GM21367 (cell line): ENCODE results near the gene DIS3.
"Not testable (repeated sequence)": the region's sequence is repeated elsewhere in the genome, so short reads cannot be mapped to it uniquely, and the experiment has no call there.

Source experiments
- ATAC-seq: cut with Tn5 transposase; IDR thresholded peaks from one replicate; pipeline ENCODE4 v1.9.1; 2021; ENCODE audit not compliant: unreplicated experiment

DIS3 gene

GRCh38 chr13:72781451-72782439 is at the start of gene DIS3, which contains the start of gene PIBF1:
Gene DIS3 (minus strand): TSS chr13:72781900. CDS start chr13:72781832, 68 bp downstream.
Gene PIBF1 (plus strand): TSS chr13:72782133. CDS start chr13:72783470, 1,337 bp downstream.
- ATAC-seq: peak; percentile 98

- no peak for ATAC-seq
Measured at GRCh38 chr13:72823724-72824123, 42.0 kb upstream of the DIS3 start.

GRCh38 chr13:72823081-72823480 is 41.4 kb upstream of the DIS3 start:
- ATAC-seq: no peak

GRCh38 chr13:72820898-72821279 is 39.2 kb upstream of the DIS3 start:
- ATAC-seq: no peak

- ATAC-seq: no peak
Measured at GRCh38 chr13:72820156-72820897, 38.6 kb upstream of the DIS3 start.

GRCh38 chr13:72808917-72809500 is 27.3 kb upstream of the DIS3 start:
- ATAC-seq: no peak

GRCh38 chr13:72806514-72806913 is 24.8 kb upstream of the DIS3 start:
- ATAC-seq: not testable (repeated sequence)

- ATAC-seq: no peak
Measured at GRCh38 chr13:72805676-72806346, 24.1 kb upstream of the DIS3 start.

- no peak for ATAC-seq
Measured at GRCh38 chr13:72804301-72804700, 22.6 kb upstream of the DIS3 start.

- no peak for ATAC-seq
Measured at GRCh38 chr13:72798817-72799216, 17.1 kb upstream of the DIS3 start.

- ATAC-seq: no peak
Measured at GRCh38 chr13:72792640-72793039, 10.9 kb upstream of the DIS3 start.

- ATAC-seq: no peak
Measured at GRCh38 chr13:72788831-72789230, 7.1 kb upstream of the DIS3 start.

- ATAC-seq: not testable (repeated sequence)
Measured at GRCh38 chr13:72784679-72785078, 3.0 kb upstream of the DIS3 start.

GRCh38 chr13:72782717-72783116 is 1.0 kb upstream of the DIS3 start:
- ATAC-seq: no peak

GRCh38 chr13:72774019-72774418 is 7.7 kb downstream of the DIS3 start:
- no peak for ATAC-seq

- no peak for ATAC-seq
Measured at GRCh38 chr13:72763411-72763810, 18.3 kb downstream of the DIS3 start.

- peak; percentile 39 for ATAC-seq
Measured at GRCh38 chr13:72760189-72760588, 21.5 kb downstream of the DIS3 start.

- ATAC-seq: no peak
Measured at GRCh38 chr13:72757792-72758535, 23.7 kb downstream of the DIS3 start.

- no peak for ATAC-seq
Measured at GRCh38 chr13:72754111-72754510, 27.6 kb downstream of the DIS3 start.

- ATAC-seq: no peak
Measured at GRCh38 chr13:72751220-72751619, 30.5 kb downstream of the DIS3 start.
